B cell (primary cell): ENCODE measurements around the gene FCN1.

Experiments
- EZH2 ChIP-seq: IDR thresholded peaks from 2 replicates; pipeline ENCODE4 v1.6.1; 2012; ENCODE audit warnings: borderline replicate concordance, low read depth, mild to moderate bottlenecking, moderate library complexity, low read length; ENCODE audit not compliant: insufficient read depth, poor library complexity, severe bottlenecking
- TF ChIP-seq, protein P1 (sequence below): fragments of 200-600 bp; IDR thresholded peaks from one replicate; pipeline ENCODE4 v1.8.0; 2022; ENCODE audit warnings: antibody characterized with exemption, mild to moderate bottlenecking

DNA sequence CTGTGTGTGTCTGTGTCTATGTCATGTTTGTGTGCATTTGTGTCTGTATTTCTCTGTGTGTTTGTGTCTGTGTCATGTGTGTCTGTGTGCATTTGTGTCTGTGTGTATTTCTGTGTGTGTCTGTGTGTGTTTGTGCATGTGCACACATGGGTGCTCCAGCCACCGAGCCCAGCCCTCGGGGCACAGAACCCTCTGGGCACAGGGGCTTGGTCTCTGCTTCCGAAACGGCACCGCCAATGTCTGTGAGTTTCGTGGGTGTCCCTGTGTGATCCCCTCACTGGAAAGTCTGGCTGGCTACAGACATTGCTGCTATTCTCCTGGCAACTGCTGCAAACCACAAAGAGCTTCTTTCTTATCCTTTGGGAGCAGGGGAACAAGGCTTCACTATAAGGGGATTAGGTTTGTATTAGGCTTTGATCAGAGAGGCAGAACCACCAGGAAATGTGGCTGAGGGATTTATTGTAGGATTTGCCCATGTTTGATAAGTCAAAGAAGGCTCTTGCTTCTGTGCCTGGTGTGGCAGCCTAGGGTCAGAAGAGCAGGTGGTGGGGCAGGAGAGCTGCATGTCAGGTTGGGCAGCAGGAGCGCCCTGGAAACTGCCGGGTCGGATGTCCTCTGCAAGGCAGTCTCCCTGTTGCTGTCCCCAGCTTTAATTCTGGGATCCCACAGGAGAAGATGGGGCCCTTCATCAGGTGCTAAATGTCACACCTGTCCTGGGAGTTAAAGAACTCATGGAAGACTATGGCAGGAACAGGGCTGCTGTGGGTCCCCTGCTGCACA is 39.6 kb upstream of the FCN1 start:
- TF ChIP-seq, protein P1, sequence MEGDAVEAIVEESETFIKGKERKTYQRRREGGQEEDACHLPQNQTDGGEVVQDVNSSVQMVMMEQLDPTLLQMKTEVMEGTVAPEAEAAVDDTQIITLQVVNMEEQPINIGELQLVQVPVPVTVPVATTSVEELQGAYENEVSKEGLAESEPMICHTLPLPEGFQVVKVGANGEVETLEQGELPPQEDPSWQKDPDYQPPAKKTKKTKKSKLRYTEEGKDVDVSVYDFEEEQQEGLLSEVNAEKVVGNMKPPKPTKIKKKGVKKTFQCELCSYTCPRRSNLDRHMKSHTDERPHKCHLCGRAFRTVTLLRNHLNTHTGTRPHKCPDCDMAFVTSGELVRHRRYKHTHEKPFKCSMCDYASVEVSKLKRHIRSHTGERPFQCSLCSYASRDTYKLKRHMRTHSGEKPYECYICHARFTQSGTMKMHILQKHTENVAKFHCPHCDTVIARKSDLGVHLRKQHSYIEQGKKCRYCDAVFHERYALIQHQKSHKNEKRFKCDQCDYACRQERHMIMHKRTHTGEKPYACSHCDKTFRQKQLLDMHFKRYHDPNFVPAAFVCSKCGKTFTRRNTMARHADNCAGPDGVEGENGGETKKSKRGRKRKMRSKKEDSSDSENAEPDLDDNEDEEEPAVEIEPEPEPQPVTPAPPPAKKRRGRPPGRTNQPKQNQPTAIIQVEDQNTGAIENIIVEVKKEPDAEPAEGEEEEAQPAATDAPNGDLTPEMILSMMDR, result no peak
- no peak for TF ChIP-seq EZH2
